CD4-positive, CD25-positive, alpha-beta regulatory T cell (primary cell): ENCODE results near the gene SP7. TPM values are rescaled to one million over a fixed set of nuclear protein-coding genes. Genes with fewer than 3 reads are reported as not detected.
"Not testable (repeated sequence)": the region's sequence is repeated elsewhere in the genome, so short reads cannot be mapped to it uniquely, and the experiment has no call there.

Experiments used
- ATAC-seq, 2 donors: fragments of 150-1000 bp; cut with Tn5 transposase; one replicate each; pipeline ENCODE4 v1.10.0; 2021; ENCODE audit warnings: low read depth in 2 of 2, moderate number of reproducible peaks in 2 of 2, moderate library complexity in 1 of 2
- DNase-seq, 3 donors: peaks; one replicate each; pipeline versions ENCODE4 v3.0.0 to v3.0.0-alpha.2; 2012 to 2022; ENCODE audit warnings: mixed read lengths in 1 of 3
- H3K27ac ChIP-seq: one replicate; pipeline ENCODE4 v1.7.0; 2013; ENCODE audit warnings: mild to moderate bottlenecking, low read length; ENCODE audit not compliant: insufficient read depth, poor library complexity, severe bottlenecking
- H3K27me3 ChIP-seq: one replicate; pipeline ENCODE4 v1.7.0; 2013; ENCODE audit warnings: low read length; ENCODE audit not compliant: control insufficient read depth, insufficient read depth
- H3K36me3 ChIP-seq: one replicate; pipeline ENCODE4 v1.7.0; 2013; ENCODE audit warnings: mild to moderate bottlenecking, low read length, moderate library complexity; ENCODE audit not compliant: control insufficient read depth, insufficient read depth
- H3K4me1 ChIP-seq: 2 replicates; pipeline ENCODE4 v1.7.0; 2013; ENCODE audit warnings: mild to moderate bottlenecking, low read length; ENCODE audit not compliant: insufficient read depth, control insufficient read depth, poor library complexity, severe bottlenecking
- H3K4me3 ChIP-seq: one replicate; pipeline ENCODE4 v1.7.0; 2013; ENCODE audit warnings: low read depth, mild to moderate bottlenecking, low read length, moderate library complexity
- H3K9me3 ChIP-seq, 2 experiments: 1 replicate in 1 of 2; 2 replicates in 1 of 2; pipeline ENCODE4 v1.7.0; 2013; ENCODE audit warnings: low read length in 2 of 2, mild to moderate bottlenecking in 1 of 2, moderate library complexity in 1 of 2; ENCODE audit not compliant: control insufficient read depth in 2 of 2
- H3K27ac Mint-ChIP-seq, 3 donors: one replicate each; pipeline ENCODE4 v1.8.0; 2020 to 2022; ENCODE audit warnings: mild to moderate bottlenecking in 3 of 3, mixed read lengths in 3 of 3, moderate library complexity in 2 of 3
- H3K27me3 Mint-ChIP-seq: one replicate; pipeline ENCODE4 v1.8.0; 2022; ENCODE audit warnings: mild to moderate bottlenecking, mixed read lengths
- H3K36me3 Mint-ChIP-seq: one replicate; pipeline ENCODE4 v1.8.0; 2020; ENCODE audit warnings: mixed read lengths
- H3K4me1 Mint-ChIP-seq, 4 donors: one replicate each; pipeline ENCODE4 v1.8.0; 2020 to 2022; ENCODE audit warnings: mixed read lengths in 4 of 4, mild to moderate bottlenecking in 1 of 4
- H3K4me3 Mint-ChIP-seq, 4 donors: one replicate each; pipeline ENCODE4 v1.8.0; 2020 to 2022; ENCODE audit warnings: mild to moderate bottlenecking in 4 of 4, mixed read lengths in 4 of 4, moderate library complexity in 3 of 4
- H3K9me3 Mint-ChIP-seq, 7 donors: one replicate each; pipeline ENCODE4 v1.8.0; 2020 to 2022; ENCODE audit warnings: mixed read lengths in 7 of 7, mild to moderate bottlenecking in 3 of 7, moderate library complexity in 2 of 7
- polyA plus RNA-seq, 4 donors: library from polyadenylated mRNA; unstranded; fragments of 300-500 nt; fragmentation: Illumina TruSeq; gene quantifications; one replicate each; pipeline ENCODE4 v1.2.3, GENCODE V29; 2021
- total RNA-seq: library from RNA; stranded (reverse); gene quantifications from one replicate; pipeline ENCODE4 v1.2.3, GENCODE V29; 2022

Gene SP7
- total and polyA plus RNA-seq, 5 donors from 2014 or later, result 0.07 TPM; not detected in 4

- not testable (repeated sequence) for H3K9me3 ChIP-seq, H3K27me3 Mint-ChIP-seq, ATAC-seq, H3K27me3 ChIP-seq, H3K4me3 ChIP-seq, H3K9me3 Mint-ChIP-seq, DNase-seq, H3K27ac ChIP-seq
- peaks cover 43% of the 10 kb centered on the region for H3K4me1 ChIP-seq
- peak overlapping the region in 2 of 3 donors; percentile 15 to 99 for H3K27ac Mint-ChIP-seq
- peaks cover 5 to 70% (median 41%) of the 10 kb centered on the region in 4 donors for H3K4me1 Mint-ChIP-seq
- peak overlapping the region; percentile 62 to 100 (median 90) for H3K4me3 Mint-ChIP-seq
- H3K36me3 Mint-ChIP-seq, result peaks cover 17% of the 10 kb centered on the region
- peaks cover 19% of the 10 kb centered on the region for H3K36me3 ChIP-seq
Observed at GRCh38 chr12:53297106-53297505, 39.0 kb downstream of the SP7 start.

- H3K27ac Mint-ChIP-seq, result peak overlapping the region; percentile 99 to 100 (median 99)
- peaks cover 15% of the 10 kb centered on the region for H3K36me3 Mint-ChIP-seq
- no peaks in the 10 kb centered on the region for H3K27me3 Mint-ChIP-seq
- Histone ChIP-seq H3K4me3 (peak overlapping the region; percentile 85), H3K27ac (peak overlapping the region; percentile 80), H3K27me3 (no peaks in the 10 kb centered on the region), H3K36me3 (peaks cover 13% of the 10 kb centered on the region), H3K9me3 (no peaks in the 10 kb centered on the region), H3K4me1 (peaks cover 35% of the 10 kb centered on the region)
- DNase-seq, result no peak
- peaks cover 0 to 2% (median 0%) of the 10 kb centered on the region in 7 donors for H3K9me3 Mint-ChIP-seq
- no peak for ATAC-seq
- H3K4me3 Mint-ChIP-seq, result peak overlapping the region; percentile 96 to 100 (median 100)
- H3K4me1 Mint-ChIP-seq, result peaks cover 5 to 58% (median 33%) of the 10 kb centered on the region in 4 donors
Observed at GRCh38 chr12:53295891-53296219, 40.3 kb downstream of the SP7 start.

GRCh38 chr12:53295070-53295890 is 40.9 kb downstream of the SP7 start, which contains the start of gene PFDN5:
Gene PFDN5 (plus strand): TSS chr12:53295542. CDS start chr12:53295568, 26 bp downstream.
- H3K4me3 Mint-ChIP-seq, result peak within 1 kb of the TSS; percentile 96 to 100 (median 100)
- H3K4me1 Mint-ChIP-seq, result peaks cover 5 to 52% (median 29%) of the 10 kb centered on the region in 4 donors
- H3K27me3 ChIP-seq, result no peaks in the 10 kb centered on the region
- H3K27me3 Mint-ChIP-seq, result no peaks in the 10 kb centered on the region
- H3K27ac ChIP-seq, result peak within 1 kb of the TSS; percentile 80
- H3K36me3 Mint-ChIP-seq, result peaks cover 15% of the 10 kb centered on the region
- peaks cover 29% of the 10 kb centered on the region for H3K4me1 ChIP-seq
- H3K36me3 ChIP-seq, result peaks cover 13% of the 10 kb centered on the region
- DNase-seq, result peak; percentile 75 to 96 (median 92)
- H3K27ac Mint-ChIP-seq, result peak within 1 kb of the TSS; percentile 99 to 100 (median 99)
- peak; percentile 93 to 95 for ATAC-seq
- no peaks in the 10 kb centered on the region for H3K9me3 ChIP-seq
- peaks cover 0 to under 1% (median 0%) of the 10 kb centered on the region in 7 donors for H3K9me3 Mint-ChIP-seq
- H3K4me3 ChIP-seq, result peak within 1 kb of the TSS; percentile 85

- ATAC-seq (no peak), DNase-seq (no peak)
- Mint-ChIP-seq H3K36me3 (peaks cover 5% of the 10 kb centered on the region), H3K9me3 (no peaks in the 10 kb centered on the region), H3K27ac (no peak overlapping the region), H3K27me3 (no peaks in the 10 kb centered on the region), H3K4me1 (peaks cover 10 to 35% (median 22%) of the 10 kb centered on the region in 4 donors), H3K4me3 (peak overlapping the region in 1 of 4 donors; percentile 48)
- peaks cover 19% of the 10 kb centered on the region for H3K4me1 ChIP-seq
- no peaks in the 10 kb centered on the region for H3K9me3 ChIP-seq
- no peaks in the 10 kb centered on the region for H3K27me3 ChIP-seq
- H3K36me3 ChIP-seq, result no peaks in the 10 kb centered on the region
- H3K27ac ChIP-seq, result no peak overlapping the region
- no peak overlapping the region for H3K4me3 ChIP-seq
Observed at GRCh38 chr12:53292426-53292825, 43.7 kb downstream of the SP7 start.

GRCh38 chr12:53290661-53291060 is 45.5 kb downstream of the SP7 start:
- no peak for DNase-seq
- Histone ChIP-seq H3K27me3 (no peaks in the 10 kb centered on the region), H3K4me1 (peaks cover 8% of the 10 kb centered on the region), H3K4me3 (no peak overlapping the region), H3K9me3 (no peaks in the 10 kb centered on the region), H3K36me3 (no peaks in the 10 kb centered on the region), H3K27ac (no peak overlapping the region)
- no peak for ATAC-seq
- Mint-ChIP-seq H3K36me3 (peaks cover 4% of the 10 kb centered on the region), H3K4me3 (no peak overlapping the region), H3K27me3 (no peaks in the 10 kb centered on the region), H3K27ac (no peak overlapping the region), H3K9me3 (no peaks in the 10 kb centered on the region), H3K4me1 (peaks cover 8 to 19% (median 13%) of the 10 kb centered on the region in 4 donors)

- H3K36me3 Mint-ChIP-seq, result no peaks in the 10 kb centered on the region
- no peak for ATAC-seq
Observed at GRCh38 chr12:53289891-53290290, 46.3 kb downstream of the SP7 start.

GRCh38 chr12:53288322-53288721 is 47.8 kb downstream of the SP7 start:
- no peaks in the 10 kb centered on the region for H3K9me3 ChIP-seq
- no peaks in the 10 kb centered on the region for H3K27me3 ChIP-seq
- no peaks in the 10 kb centered on the region for H3K27me3 Mint-ChIP-seq
- ATAC-seq, result no peak
- DNase-seq, result no peak
- no peak overlapping the region for H3K4me3 ChIP-seq
- no peaks in the 10 kb centered on the region for H3K9me3 Mint-ChIP-seq
- peak overlapping the region in 1 of 3 donors; percentile 63 for H3K27ac Mint-ChIP-seq
- no peak overlapping the region for H3K27ac ChIP-seq
- peaks cover 4 to 8% (median 4%) of the 10 kb centered on the region in 4 donors for H3K4me1 Mint-ChIP-seq
- peak overlapping the region in 1 of 4 donors; percentile 75 for H3K4me3 Mint-ChIP-seq
- H3K4me1 ChIP-seq, result no peaks in the 10 kb centered on the region
- no peaks in the 10 kb centered on the region for H3K36me3 ChIP-seq
- H3K36me3 Mint-ChIP-seq, result no peaks in the 10 kb centered on the region

More at GRCh38 chr12:53289891-53290290, 46.3 kb downstream of the SP7 start:
- peaks cover 4 to 11% (median 7%) of the 10 kb centered on the region in 4 donors for H3K4me1 Mint-ChIP-seq
- no peaks in the 10 kb centered on the region for H3K9me3 Mint-ChIP-seq
- peaks cover 4% of the 10 kb centered on the region for H3K4me1 ChIP-seq
- no peaks in the 10 kb centered on the region for H3K36me3 ChIP-seq
- no peak overlapping the region for H3K27ac ChIP-seq
- no peak for DNase-seq
- no peaks in the 10 kb centered on the region for H3K27me3 ChIP-seq
- H3K9me3 ChIP-seq, result no peaks in the 10 kb centered on the region
- H3K27ac Mint-ChIP-seq, result no peak overlapping the region
- no peaks in the 10 kb centered on the region for H3K27me3 Mint-ChIP-seq
- no peak overlapping the region for H3K4me3 Mint-ChIP-seq
- H3K4me3 ChIP-seq, result no peak overlapping the region
